H1 (cell line): ENCODE measurements around the gene FGF23. TPM values are rescaled to one million over a fixed set of nuclear protein-coding genes. Genes with fewer than 3 reads are reported as not detected.

Experiments used
- CTCF ChIA-PET: fragments of 300-600 bp; sonication (Branson Sonifier 250); formaldehyde crosslinking; loops from one replicate; lab custom pipeline; 2021; ENCODE audit not compliant: partially characterized antibody; lab: Charles Lee
- POLR2A ChIA-PET: fragments of 300-600 bp; sonication (Branson Sonifier 250); formaldehyde crosslinking; loops from one replicate; lab custom pipeline; 2021; ENCODE audit warnings: inconsistent platforms; ENCODE audit not compliant: partially characterized antibody; lab: Charles Lee
- DNase-seq, 2 experiments: peaks; one replicate each; pipeline versions ENCODE4 v3.0.0 to v3.0.0-alpha.2; 2010 to 2022; ENCODE audit warnings: low spot score in 2 of 2, low read depth in 1 of 2, mixed read lengths in 1 of 2
- FAIRE-seq: peaks from 2 replicates; lab custom pipeline; 2011; peaks lifted over from hg19 to GRCh38; lab: Jason Lieb, UNC
- H2AFZ ChIP-seq: 2 replicates; pipeline ENCODE4 v1.8.1; 2012; ENCODE audit warnings: low read length, inconsistent platforms
- H2AK5ac ChIP-seq: 2 replicates; pipeline ENCODE4 v1.6.1; 2013; ENCODE audit warnings: low read depth, low read length
- H2BK120ac ChIP-seq: replicated peaks from 2 replicates; pipeline ENCODE3; 2013; ENCODE audit warnings: low read depth, low read length, inconsistent platforms
- H2BK12ac ChIP-seq: 2 replicates; pipeline ENCODE4 v1.6.1; 2013; ENCODE audit warnings: low read depth, low read length
- H2BK15ac ChIP-seq: 2 replicates; pipeline ENCODE4 v1.6.1; 2013; ENCODE audit warnings: low read length
- H2BK20ac ChIP-seq: 2 replicates; pipeline ENCODE4 v1.6.1; 2013; ENCODE audit warnings: low read length
- H2BK5ac ChIP-seq: 2 replicates; pipeline ENCODE4 v1.6.1; 2013; ENCODE audit warnings: low read depth, low read length
- H3K14ac ChIP-seq: 2 replicates; pipeline ENCODE4 v1.6.1; 2013; ENCODE audit warnings: inconsistent platforms; ENCODE audit not compliant: insufficient read length
- H3K18ac ChIP-seq: 2 replicates; pipeline ENCODE4 v1.6.1; 2013; ENCODE audit warnings: low read length; ENCODE audit errors: extremely low read depth
- H3K23ac ChIP-seq: 2 replicates; pipeline ENCODE4 v1.6.1; 2013; ENCODE audit warnings: inconsistent platforms; ENCODE audit not compliant: insufficient read length
- H3K23me2 ChIP-seq: 2 replicates; pipeline ENCODE4 v1.6.1; 2013; ENCODE audit warnings: low read depth, low read length
- H3K27ac ChIP-seq: 2 replicates; pipeline ENCODE4 v1.6.1; 2011; ENCODE audit warnings: low read depth, low read length, inconsistent platforms
- H3K27me3 ChIP-seq, 4 experiments: replicated peaks in 1 of 4; 1 replicate in 1 of 4; 2 replicates in 3 of 4; pipeline versions ENCODE4 v1.6.1 to v1.8.1; 2011 to 2013; ENCODE audit warnings: low read length in 3 of 4, mild to moderate bottlenecking in 3 of 4, inconsistent platforms in 2 of 4, mixed read lengths in 2 of 4, moderate library complexity in 1 of 4; ENCODE audit not compliant: control insufficient read depth in 3 of 4, insufficient read depth in 3 of 4; ENCODE audit errors: extremely low read depth in 1 of 4
- H3K36me3 ChIP-seq, 4 experiments: 2 replicates each; pipeline versions ENCODE4 v1.6.1 to v1.8.1; 2011 to 2013; ENCODE audit warnings: mild to moderate bottlenecking in 4 of 4, low read length in 3 of 4, moderate library complexity in 2 of 4, control low read depth in 1 of 4, inconsistent platforms in 1 of 4; ENCODE audit not compliant: insufficient read depth in 4 of 4, control insufficient read depth in 2 of 4
- H3K4ac ChIP-seq: replicated peaks from 2 replicates; pipeline ENCODE3; 2013; ENCODE audit warnings: low read length, low read depth, mixed read lengths, inconsistent platforms; ENCODE audit not compliant: insufficient read length
- H3K4me1 ChIP-seq, 4 experiments: replicated peaks in 1 of 4; 1 replicate in 1 of 4; 2 replicates in 3 of 4; pipeline versions ENCODE4 v1.6.1 to v1.8.1; 2011 to 2013; ENCODE audit warnings: low read length in 3 of 4, inconsistent platforms in 2 of 4, mixed read lengths in 1 of 4; ENCODE audit not compliant: insufficient read depth in 4 of 4, control insufficient read depth in 3 of 4
- H3K4me2 ChIP-seq, 2 experiments: 2 replicates each; pipeline versions ENCODE4 v1.6.1 to v1.8.1; 2011 to 2013; ENCODE audit warnings: low read depth in 2 of 2, low read length in 2 of 2, control low read depth in 1 of 2, inconsistent platforms in 1 of 2, mild to moderate bottlenecking in 1 of 2; ENCODE audit not compliant: insufficient read depth in 1 of 2
- H3K4me3 ChIP-seq, 4 experiments: fragments of 200-600, 300-600 bp in 1 of 4; sonication (generic), shearing (Covaris generic), sonication (Bioruptor Twin) in 1 of 4; 2 replicates each; pipeline versions ENCODE4 v1.5.1 to v1.8.1; 2011 to 2016; ENCODE audit warnings: low read length in 4 of 4, low read depth in 3 of 4, control low read depth in 2 of 4, inconsistent platforms in 2 of 4, mild to moderate bottlenecking in 2 of 4, mixed read lengths in 1 of 4, moderate library complexity in 1 of 4; ENCODE audit not compliant: insufficient read depth in 2 of 4; ENCODE audit errors: extremely low read depth in 1 of 4
- H3K56ac ChIP-seq: replicated peaks from 2 replicates; pipeline ENCODE3; 2013; ENCODE audit warnings: low read depth, mild to moderate bottlenecking, mixed read lengths, low read length, inconsistent platforms; ENCODE audit not compliant: insufficient read length
- H3K79me1 ChIP-seq: 2 replicates; pipeline ENCODE4 v1.6.1; 2013; ENCODE audit warnings: low read depth, low read length, control low read depth
- H3K79me2 ChIP-seq, 2 experiments: 2 replicates each; pipeline versions ENCODE4 v1.6.1 to v1.8.1; 2012 to 2013; ENCODE audit warnings: low read length in 2 of 2, mild to moderate bottlenecking in 2 of 2, inconsistent platforms in 1 of 2; ENCODE audit not compliant: insufficient read depth in 2 of 2, control insufficient read depth in 1 of 2
- H3K9ac ChIP-seq, 4 experiments: replicated peaks in 1 of 4; 1 replicate in 1 of 4; 2 replicates in 3 of 4; pipeline versions ENCODE4 v1.6.1 to v1.8.1; 2011 to 2013; ENCODE audit warnings: low read depth in 3 of 4, low read length in 3 of 4, control low read depth in 2 of 4, mild to moderate bottlenecking in 2 of 4, moderate library complexity in 2 of 4, inconsistent platforms in 1 of 4; ENCODE audit errors: extremely low read depth in 1 of 4
- H3K9me3 ChIP-seq, 2 experiments: 2 replicates each; pipeline versions ENCODE4 v1.6.1 to v1.8.1; 2012 to 2013; ENCODE audit warnings: mild to moderate bottlenecking in 2 of 2, moderate library complexity in 2 of 2, control low read depth in 1 of 2, inconsistent platforms in 1 of 2, low read depth in 1 of 2, low read length in 1 of 2, mixed read lengths in 1 of 2; ENCODE audit not compliant: insufficient read depth in 2 of 2
- H4K20me1 ChIP-seq, 2 experiments: replicated peaks in 1 of 2; 2 replicates each; pipeline versions ENCODE3 to v1.8.1; 2011 to 2013; ENCODE audit warnings: inconsistent platforms in 2 of 2, low read length in 2 of 2, mild to moderate bottlenecking in 1 of 2; ENCODE audit not compliant: insufficient read depth in 2 of 2, control insufficient read depth in 1 of 2
- H4K5ac ChIP-seq: 2 replicates; pipeline ENCODE4 v1.6.1; 2013; ENCODE audit warnings: low read length, low read depth, mixed read lengths, inconsistent platforms; ENCODE audit not compliant: insufficient read length
- H4K8ac ChIP-seq: 2 replicates; pipeline ENCODE4 v1.8.0; 2013; ENCODE audit warnings: mild to moderate bottlenecking, moderate library complexity, low read length, inconsistent platforms; ENCODE audit not compliant: insufficient read depth; ENCODE audit errors: extremely low read depth
- H4K91ac ChIP-seq: replicated peaks from 2 replicates; pipeline ENCODE3; 2013; ENCODE audit warnings: low read length, mixed read lengths, inconsistent platforms; ENCODE audit not compliant: insufficient read length
- FOSL1 ChIP-seq: IDR thresholded peaks from 2 replicates; pipeline ENCODE4 v1.6.1; 2011; ENCODE audit warnings: mild to moderate bottlenecking, low read depth, low read length, moderate library complexity; ENCODE audit not compliant: insufficient read depth
- GTF2F1 ChIP-seq: IDR thresholded peaks from 2 replicates; pipeline ENCODE4 v1.6.1; 2012; ENCODE audit warnings: low read depth, low read length, improper control_type of control experiment, borderline replicate concordance
- RAD21 ChIP-seq, 2 experiments: IDR thresholded peaks in 1 of 2; conservative IDR thresholded peaks in 1 of 2; 2 replicates each; pipeline ENCODE4 v1.6.1; 2011; ENCODE audit warnings: low read depth in 2 of 2, low read length in 2 of 2, improper control_type of control experiment in 1 of 2, inconsistent platforms in 1 of 2, mild to moderate bottlenecking in 1 of 2, moderate library complexity in 1 of 2
- WGBS, 2 experiments: shearing (Covaris generic) in 1 of 2; methylation state at CpG; one replicate each; pipeline versions ENCODE4 v1.1.6 to v1.1.7; 2013 to 2015; ENCODE audit warnings: low lambda C conversion rate in 2 of 2, mixed read lengths in 2 of 2, inconsistent platforms in 1 of 2, low coverage in 1 of 2, missing lambda C conversion rate in 1 of 2; ENCODE audit not compliant: insufficient replicate concordance in 2 of 2, insufficient coverage in 1 of 2, insufficient read length in 1 of 2; ENCODE audit errors: extremely low coverage in 1 of 2, missing lambda C conversion rate in 1 of 2; 5-methylcytosine and 5-hydroxymethylcytosine counted together
- polyA plus RNA-seq, 7 experiments: library from polyadenylated mRNA; depleted of rRNA in 3 of 7; stranded (reverse) in 5 of 7; unstranded in 2 of 7; fragments of >200 nt in 5 of 7; fragments of 200-250 nt in 2 of 7; gene quantifications; 1 replicate in 5 of 7; 2 replicates in 1 of 7; 4 replicates in 1 of 7; pipeline versions ENCODE4 v1.2.1 to v1.2.3, GENCODE V29; 2011 to 2013; ENCODE audit warnings: missing spikeins in 2 of 7, mixed read lengths in 2 of 7
- total RNA-seq: library from RNA; stranded (reverse); fragmentation: NEBNext Ultra II Directional; extraction: Animal tissue kit (Norgen Biotek cat#: 25700); gene quantifications from 2 replicates; pipeline ENCODE4 v1.2.1, GENCODE V29; 2021
- TF ChIP-seq, protein P1 (sequence below), 3 experiments: IDR thresholded peaks; 1 replicate in 2 of 3; 2 replicates in 1 of 3; pipeline versions ENCODE4 v1.5.1 to v1.6.1; 2011; ENCODE audit warnings: low read length in 3 of 3, mild to moderate bottlenecking in 3 of 3, inconsistent platforms in 2 of 3, low read depth in 1 of 3, moderate library complexity in 1 of 3; ENCODE audit not compliant: insufficient read depth in 1 of 3; ENCODE audit errors: control extremely low read depth in 1 of 3

FGF23 gene
- total and polyA plus RNA-seq, 2 of the 8 experiments (the other 6 are each of a cell fraction or from before 2014, with no cell fraction given) = 0.35 to 0.67 TPM

DNA sequence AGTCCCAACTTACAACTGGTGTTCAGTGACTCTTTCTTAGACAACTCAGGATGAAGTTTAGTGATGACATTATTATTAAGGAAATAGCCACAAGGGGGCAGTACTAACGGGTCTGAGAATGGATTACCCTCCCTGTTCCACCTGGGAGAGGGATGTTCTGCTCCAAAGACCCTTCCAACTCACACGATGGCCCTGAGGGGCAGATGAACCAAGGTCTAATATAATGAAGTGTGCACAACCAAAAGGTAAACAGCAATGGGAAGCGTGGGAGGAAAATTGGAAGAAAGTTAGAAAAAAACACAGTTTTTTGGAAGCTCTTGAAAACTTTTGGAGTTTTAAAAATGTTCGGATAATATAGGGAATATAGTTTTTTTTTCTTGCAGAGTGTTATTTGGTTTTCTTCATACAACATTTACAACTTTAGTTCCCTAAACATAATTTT, 42.1 kb upstream of the FGF23 start:
- no peak overlapping the region for H2BK15ac ChIP-seq
- no peaks in the 10 kb centered on the region for H3K79me1 ChIP-seq
- no peak overlapping the region for H3K9ac ChIP-seq
- no peaks in the 10 kb centered on the region for H3K27me3 ChIP-seq
- no peak overlapping the region for H2BK12ac ChIP-seq
- no peak overlapping the region for H2BK5ac ChIP-seq
- H2BK120ac ChIP-seq = no peak overlapping the region
- no peak overlapping the region for H3K4me3 ChIP-seq
- H2AFZ ChIP-seq = no peak overlapping the region
- DNase-seq = no peak
- H2BK20ac ChIP-seq = no peak overlapping the region
- no peak overlapping the region for H3K56ac ChIP-seq
- no peaks in the 10 kb centered on the region for H4K20me1 ChIP-seq
- no peak overlapping the region for H3K18ac ChIP-seq
- H3K14ac ChIP-seq = no peak overlapping the region
- H3K79me2 ChIP-seq = no peaks in the 10 kb centered on the region
- H3K4me2 ChIP-seq = no peak overlapping the region
- H3K23ac ChIP-seq = no peak overlapping the region
- H3K4ac ChIP-seq = no peak overlapping the region
- H3K23me2 ChIP-seq = no peaks in the 10 kb centered on the region
- peaks cover 0 to 3% (median under 1%) of the 10 kb centered on the region in 4 experiments; a peak in 2 of 7 replicates for H3K4me1 ChIP-seq
- H2AK5ac ChIP-seq = no peak overlapping the region
- H4K91ac ChIP-seq = no peak overlapping the region
- CTCF ChIA-PET = interaction anchor here (0.6 to 4.5 kb wide), 17 partner anchors 9 to 109 kb away, joined by 3 to 39 read pairs (median 9); partner anchors contain the start of gene FGF23
- no peak overlapping the region for H3K27ac ChIP-seq
- H3K36me3 ChIP-seq = no peaks in the 10 kb centered on the region
- H3K9me3 ChIP-seq = no peaks in the 10 kb centered on the region
- peak; percentile 74 to 84 for TF ChIP-seq RAD21 (IDR thresholded peaks at IDR 0.05 in 1 of 2, conservative IDR thresholded peaks at IDR 0.05 in 1 of 2; ENCODE audit: low read depth in 2 of 2, low read length in 2 of 2)
- TF ChIP-seq FOSL1 = no peak
- no peak for TF ChIP-seq GTF2F1
- TF ChIP-seq, protein P1, sequence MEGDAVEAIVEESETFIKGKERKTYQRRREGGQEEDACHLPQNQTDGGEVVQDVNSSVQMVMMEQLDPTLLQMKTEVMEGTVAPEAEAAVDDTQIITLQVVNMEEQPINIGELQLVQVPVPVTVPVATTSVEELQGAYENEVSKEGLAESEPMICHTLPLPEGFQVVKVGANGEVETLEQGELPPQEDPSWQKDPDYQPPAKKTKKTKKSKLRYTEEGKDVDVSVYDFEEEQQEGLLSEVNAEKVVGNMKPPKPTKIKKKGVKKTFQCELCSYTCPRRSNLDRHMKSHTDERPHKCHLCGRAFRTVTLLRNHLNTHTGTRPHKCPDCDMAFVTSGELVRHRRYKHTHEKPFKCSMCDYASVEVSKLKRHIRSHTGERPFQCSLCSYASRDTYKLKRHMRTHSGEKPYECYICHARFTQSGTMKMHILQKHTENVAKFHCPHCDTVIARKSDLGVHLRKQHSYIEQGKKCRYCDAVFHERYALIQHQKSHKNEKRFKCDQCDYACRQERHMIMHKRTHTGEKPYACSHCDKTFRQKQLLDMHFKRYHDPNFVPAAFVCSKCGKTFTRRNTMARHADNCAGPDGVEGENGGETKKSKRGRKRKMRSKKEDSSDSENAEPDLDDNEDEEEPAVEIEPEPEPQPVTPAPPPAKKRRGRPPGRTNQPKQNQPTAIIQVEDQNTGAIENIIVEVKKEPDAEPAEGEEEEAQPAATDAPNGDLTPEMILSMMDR (IDR thresholded peaks at IDR 0.05; ENCODE audit: control extremely low read depth in 1 of 3, insufficient read depth in 1 of 3, low read depth in 1 of 3, low read length in 3 of 3) = peak; percentile 11 to 63 (median 57)
- POLR2A ChIA-PET = interaction anchor here (1.3 kb wide), 1 partner anchor 9 kb away, joined by 3 read pairs; no protein-coding TSS in a partner anchor
- H4K5ac ChIP-seq = no peak overlapping the region
- FAIRE-seq = peak; percentile 100
- 27 to 100% methylated on average over 1 to 4 of the region's 4 CpGs for WGBS, 2 experiments
- H4K8ac ChIP-seq = no peak overlapping the region
